GM23338 (cell line): ENCODE results near the gene PLXNB2. TPM values are rescaled to one million over a fixed set of nuclear protein-coding genes. Genes with fewer than 3 reads are reported as not detected.

ENCODE experiments used
- ATAC-seq: fragments of 200-7000 bp; cut with Tn5 transposase; 3 replicates; pipeline ENCODE4 v1.9.1; 2020
- DNase-seq: peaks from one replicate; pipeline ENCODE4 v3.0.0-alpha.2; 2015; ENCODE audit warnings: low spot score
- H2AFZ ChIP-seq: fragments of 200-600 bp; sonication (generic); 2 replicates; pipeline ENCODE4 v1.8.0; 2016; ENCODE audit warnings: antibody characterized with exemption, mild to moderate bottlenecking, moderate library complexity
- H3F3A ChIP-seq: fragments of 200-600 bp; sonication (generic); replicated peaks from 2 replicates; pipeline ENCODE4 v1.8.0; 2017; ENCODE audit warnings: antibody characterized with exemption, mixed run types, low read depth
- H3K27ac ChIP-seq: fragments of 200-600 bp; sonication (generic); 2 replicates; pipeline ENCODE4 v1.6.1; 2016; ENCODE audit warnings: low read depth
- H3K27me3 ChIP-seq: fragments of 200-600 bp; sonication (generic); 2 replicates; pipeline ENCODE4 v1.8.0; 2016; ENCODE audit warnings: mild to moderate bottlenecking, mixed run types, moderate library complexity; ENCODE audit not compliant: insufficient read depth
- H3K36me3 ChIP-seq: fragments of 200-600 bp; sonication (generic); 2 replicates; pipeline ENCODE4 v1.8.0; 2016; ENCODE audit warnings: mild to moderate bottlenecking; ENCODE audit not compliant: insufficient read depth
- H3K4me1 ChIP-seq: fragments of 200-600 bp; sonication (generic); 2 replicates; pipeline ENCODE4 v1.8.0; 2016; ENCODE audit warnings: mild to moderate bottlenecking, moderate library complexity; ENCODE audit not compliant: insufficient read depth
- H3K4me2 ChIP-seq: fragments of 200-600 bp; sonication (generic); 2 replicates; pipeline ENCODE4 v1.7.1; 2017; ENCODE audit warnings: mixed run types
- H3K4me3 ChIP-seq: fragments of 200-600 bp; sonication (generic); 2 replicates; pipeline ENCODE4 v1.6.1; 2016; ENCODE audit warnings: mixed run types
- H3K79me2 ChIP-seq: fragments of 200-600 bp; sonication (generic); replicated peaks from 2 replicates; pipeline ENCODE4 v1.8.0; 2017; ENCODE audit warnings: mild to moderate bottlenecking; ENCODE audit not compliant: insufficient read depth
- H3K9me2 ChIP-seq: fragments of 200-600 bp; sonication (generic); 2 replicates; pipeline ENCODE4 v1.8.0; 2017; ENCODE audit not compliant: insufficient read depth
- H4K20me1 ChIP-seq: fragments of 200-600 bp; sonication (generic); replicated peaks from 2 replicates; pipeline ENCODE4 v1.8.0; 2017; ENCODE audit warnings: mild to moderate bottlenecking; ENCODE audit not compliant: insufficient read depth
- H3K27ac Mint-ChIP-seq: 2 replicates; pipeline ENCODE4 v1.8.0; 2020; ENCODE audit warnings: inconsistent platforms, mild to moderate bottlenecking, moderate library complexity, mixed read lengths
- H3K27me3 Mint-ChIP-seq: 3 replicates; pipeline ENCODE4 v1.8.0; 2022; ENCODE audit warnings: low read depth, mild to moderate bottlenecking, moderate library complexity, mixed read lengths, inconsistent platforms; ENCODE audit not compliant: insufficient read depth, poor library complexity
- H3K36me3 Mint-ChIP-seq: 3 replicates; pipeline ENCODE4 v1.8.0; 2021; ENCODE audit warnings: low read depth, mild to moderate bottlenecking, inconsistent platforms, moderate library complexity, mixed read lengths
- H3K4me1 Mint-ChIP-seq: 3 replicates; pipeline ENCODE4 v1.8.0; 2020; ENCODE audit warnings: mild to moderate bottlenecking, inconsistent platforms, mixed read lengths
- H3K4me3 Mint-ChIP-seq: 3 replicates; pipeline ENCODE4 v1.8.0; 2021; ENCODE audit warnings: moderate library complexity, mild to moderate bottlenecking, inconsistent platforms, mixed read lengths
- H3K9me3 Mint-ChIP-seq: 3 replicates; pipeline ENCODE4 v1.8.0; 2020; ENCODE audit warnings: moderate library complexity, mild to moderate bottlenecking, inconsistent platforms, mixed read lengths
- CREB1 ChIP-seq: fragments of 250-450 bp; sonication (Bioruptor Pico); IDR thresholded peaks from 2 replicates; pipeline ENCODE4 v1.5.0; 2020; ENCODE audit warnings: low read depth, mild to moderate bottlenecking, moderate library complexity
- CTCF ChIP-seq, 2 experiments: fragments of 200-600 bp in 1 of 2; sonication (generic) in 1 of 2; conservative IDR thresholded peaks; 2 replicates each; pipeline versions ENCODE4 v1.5.1 to v1.6.1; 2016 to 2017; ENCODE audit warnings: antibody characterized with exemption in 2 of 2, low read depth in 2 of 2, mild to moderate bottlenecking in 2 of 2, moderate library complexity in 1 of 2
- ETS1 ChIP-seq: IDR thresholded peaks from 2 replicates; pipeline ENCODE4 v1.6.1; 2016; ENCODE audit warnings: antibody characterized with exemption
- EZH2 ChIP-seq: fragments of 200-600 bp; sonication (generic); IDR thresholded peaks from one replicate; pipeline ENCODE4 v1.8.0; 2017; ENCODE audit warnings: antibody characterized with exemption, mild to moderate bottlenecking, low read depth; ENCODE audit not compliant: unreplicated experiment
- EZH2phosphoT487 ChIP-seq: fragments of 200-600 bp; sonication (generic); IDR thresholded peaks from one replicate; pipeline ENCODE4 v1.8.1; 2018; ENCODE audit warnings: antibody characterized with exemption; ENCODE audit not compliant: unreplicated experiment
- NANOG ChIP-seq: IDR thresholded peaks from 2 replicates; pipeline ENCODE4 v1.6.1; 2016; ENCODE audit warnings: antibody characterized with exemption, borderline replicate concordance
- POLR2AphosphoS5 ChIP-seq: IDR thresholded peaks from 2 replicates; pipeline ENCODE4 v1.6.1; 2016; ENCODE audit warnings: antibody characterized with exemption, low read depth
- REST ChIP-seq: IDR thresholded peaks from one replicate; pipeline ENCODE4 v1.6.1; 2018; ENCODE audit warnings: antibody characterized with exemption; ENCODE audit not compliant: unreplicated experiment
- STAT1 ChIP-seq: IDR thresholded peaks from one replicate; pipeline ENCODE4 v1.6.1; 2016; ENCODE audit warnings: antibody characterized with exemption; ENCODE audit not compliant: unreplicated experiment
- ZNF331 ChIP-seq: fragments of 250-450 bp; sonication (Bioruptor Pico); IDR thresholded peaks from 2 replicates; pipeline ENCODE4 v1.5.0; 2020; ENCODE audit warnings: low read depth, mild to moderate bottlenecking, moderate library complexity
- polyA plus RNA-seq: library from polyadenylated mRNA; unstranded; fragments of >200 nt; fragmentation: Nextera tagmentation; extraction: Ambion mirVana; gene quantifications from 2 replicates; pipeline ENCODE4 v1.2.1, GENCODE V29; 2016
- total RNA-seq: library from RNA; depleted of rRNA; stranded (reverse); fragments of >200 nt; shearing (Covaris generic); gene quantifications from 2 replicates; pipeline ENCODE4 v1.2.3, GENCODE V29; 2014
- TF ChIP-seq, protein P1 (sequence below): fragments of 250-450 bp; sonication (Bioruptor Pico); IDR thresholded peaks from 2 replicates; pipeline ENCODE4 v1.5.0; 2020; ENCODE audit warnings: mild to moderate bottlenecking, moderate library complexity

The PLXNB2 gene
- total and polyA plus RNA-seq, 2 experiments from 2014 or later = 29.1 to 66.3 TPM

DNA sequence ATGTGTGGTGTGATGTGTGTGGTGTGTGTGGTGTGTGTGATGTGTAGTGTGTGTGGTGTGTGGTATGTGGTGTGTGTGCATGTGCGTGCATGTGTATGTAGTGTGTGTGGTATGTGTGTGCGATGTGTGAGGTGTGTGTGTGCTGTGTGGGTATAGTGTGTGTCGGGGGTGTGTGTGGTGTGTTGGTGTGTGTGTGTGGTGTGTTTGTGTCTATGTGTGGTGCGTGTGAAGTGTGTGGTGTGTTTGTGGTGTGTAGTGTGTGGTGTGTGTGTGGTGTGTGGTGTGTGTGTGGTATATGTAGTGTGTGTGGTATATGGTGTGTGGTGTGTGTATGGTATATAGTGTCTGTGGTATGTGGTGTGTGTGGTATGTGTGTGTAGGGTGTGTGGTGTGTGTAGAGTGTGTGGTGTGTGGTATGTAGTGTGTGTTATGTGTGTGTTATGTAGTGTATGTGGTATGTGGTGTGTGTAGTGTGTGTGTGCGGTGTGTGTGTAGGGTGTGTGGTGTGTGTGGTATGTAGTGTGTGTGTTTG is 30.7 kb upstream of the PLXNB2 start (continued):
- TF ChIP-seq REST (no peak), STAT1 (no peak), CTCF (conservative IDR thresholded peaks at IDR 0.05; ENCODE audit: low read depth in 2 of 2) (no peak), ETS1 (no peak), EZH2 (no peak)

- Mint-ChIP-seq H3K9me3 (no peaks in the 10 kb centered on the region; the same call in 2 of the 3 replicates), H3K36me3 (no peaks in the 10 kb centered on the region), H3K4me3 (no peak overlapping the region), H3K4me1 (peaks cover 2% of the 10 kb centered on the region; the same call in 1 of the 3 replicates), H3K27ac (no peak overlapping the region), H3K27me3 (peaks cover 10% of the 10 kb centered on the region)
- Histone ChIP-seq H3K79me2 (no peaks in the 10 kb centered on the region), H3K27ac (no peak overlapping the region), H3K9me2 (no peaks in the 10 kb centered on the region), H2AFZ (no peak overlapping the region), H3K27me3 (no peaks in the 10 kb centered on the region), H3K4me2 (no peak overlapping the region), H4K20me1 (no peaks in the 10 kb centered on the region), H3F3A (peaks cover 27% of the 10 kb centered on the region), H3K4me1 (no peaks in the 10 kb centered on the region), H3K36me3 (no peaks in the 10 kb centered on the region), H3K4me3 (no peak overlapping the region)
- DNase-seq = no peak
- no peak for ATAC-seq
- TF ChIP-seq NANOG (no peak), STAT1 (no peak), ZNF331 (CRISPR knock-in tag) (no peak), CREB1 (CRISPR knock-in tag) (no peak), POLR2AphosphoS5 (no peak), EZH2phosphoT487 (no peak)
- TF ChIP-seq, protein P1, sequence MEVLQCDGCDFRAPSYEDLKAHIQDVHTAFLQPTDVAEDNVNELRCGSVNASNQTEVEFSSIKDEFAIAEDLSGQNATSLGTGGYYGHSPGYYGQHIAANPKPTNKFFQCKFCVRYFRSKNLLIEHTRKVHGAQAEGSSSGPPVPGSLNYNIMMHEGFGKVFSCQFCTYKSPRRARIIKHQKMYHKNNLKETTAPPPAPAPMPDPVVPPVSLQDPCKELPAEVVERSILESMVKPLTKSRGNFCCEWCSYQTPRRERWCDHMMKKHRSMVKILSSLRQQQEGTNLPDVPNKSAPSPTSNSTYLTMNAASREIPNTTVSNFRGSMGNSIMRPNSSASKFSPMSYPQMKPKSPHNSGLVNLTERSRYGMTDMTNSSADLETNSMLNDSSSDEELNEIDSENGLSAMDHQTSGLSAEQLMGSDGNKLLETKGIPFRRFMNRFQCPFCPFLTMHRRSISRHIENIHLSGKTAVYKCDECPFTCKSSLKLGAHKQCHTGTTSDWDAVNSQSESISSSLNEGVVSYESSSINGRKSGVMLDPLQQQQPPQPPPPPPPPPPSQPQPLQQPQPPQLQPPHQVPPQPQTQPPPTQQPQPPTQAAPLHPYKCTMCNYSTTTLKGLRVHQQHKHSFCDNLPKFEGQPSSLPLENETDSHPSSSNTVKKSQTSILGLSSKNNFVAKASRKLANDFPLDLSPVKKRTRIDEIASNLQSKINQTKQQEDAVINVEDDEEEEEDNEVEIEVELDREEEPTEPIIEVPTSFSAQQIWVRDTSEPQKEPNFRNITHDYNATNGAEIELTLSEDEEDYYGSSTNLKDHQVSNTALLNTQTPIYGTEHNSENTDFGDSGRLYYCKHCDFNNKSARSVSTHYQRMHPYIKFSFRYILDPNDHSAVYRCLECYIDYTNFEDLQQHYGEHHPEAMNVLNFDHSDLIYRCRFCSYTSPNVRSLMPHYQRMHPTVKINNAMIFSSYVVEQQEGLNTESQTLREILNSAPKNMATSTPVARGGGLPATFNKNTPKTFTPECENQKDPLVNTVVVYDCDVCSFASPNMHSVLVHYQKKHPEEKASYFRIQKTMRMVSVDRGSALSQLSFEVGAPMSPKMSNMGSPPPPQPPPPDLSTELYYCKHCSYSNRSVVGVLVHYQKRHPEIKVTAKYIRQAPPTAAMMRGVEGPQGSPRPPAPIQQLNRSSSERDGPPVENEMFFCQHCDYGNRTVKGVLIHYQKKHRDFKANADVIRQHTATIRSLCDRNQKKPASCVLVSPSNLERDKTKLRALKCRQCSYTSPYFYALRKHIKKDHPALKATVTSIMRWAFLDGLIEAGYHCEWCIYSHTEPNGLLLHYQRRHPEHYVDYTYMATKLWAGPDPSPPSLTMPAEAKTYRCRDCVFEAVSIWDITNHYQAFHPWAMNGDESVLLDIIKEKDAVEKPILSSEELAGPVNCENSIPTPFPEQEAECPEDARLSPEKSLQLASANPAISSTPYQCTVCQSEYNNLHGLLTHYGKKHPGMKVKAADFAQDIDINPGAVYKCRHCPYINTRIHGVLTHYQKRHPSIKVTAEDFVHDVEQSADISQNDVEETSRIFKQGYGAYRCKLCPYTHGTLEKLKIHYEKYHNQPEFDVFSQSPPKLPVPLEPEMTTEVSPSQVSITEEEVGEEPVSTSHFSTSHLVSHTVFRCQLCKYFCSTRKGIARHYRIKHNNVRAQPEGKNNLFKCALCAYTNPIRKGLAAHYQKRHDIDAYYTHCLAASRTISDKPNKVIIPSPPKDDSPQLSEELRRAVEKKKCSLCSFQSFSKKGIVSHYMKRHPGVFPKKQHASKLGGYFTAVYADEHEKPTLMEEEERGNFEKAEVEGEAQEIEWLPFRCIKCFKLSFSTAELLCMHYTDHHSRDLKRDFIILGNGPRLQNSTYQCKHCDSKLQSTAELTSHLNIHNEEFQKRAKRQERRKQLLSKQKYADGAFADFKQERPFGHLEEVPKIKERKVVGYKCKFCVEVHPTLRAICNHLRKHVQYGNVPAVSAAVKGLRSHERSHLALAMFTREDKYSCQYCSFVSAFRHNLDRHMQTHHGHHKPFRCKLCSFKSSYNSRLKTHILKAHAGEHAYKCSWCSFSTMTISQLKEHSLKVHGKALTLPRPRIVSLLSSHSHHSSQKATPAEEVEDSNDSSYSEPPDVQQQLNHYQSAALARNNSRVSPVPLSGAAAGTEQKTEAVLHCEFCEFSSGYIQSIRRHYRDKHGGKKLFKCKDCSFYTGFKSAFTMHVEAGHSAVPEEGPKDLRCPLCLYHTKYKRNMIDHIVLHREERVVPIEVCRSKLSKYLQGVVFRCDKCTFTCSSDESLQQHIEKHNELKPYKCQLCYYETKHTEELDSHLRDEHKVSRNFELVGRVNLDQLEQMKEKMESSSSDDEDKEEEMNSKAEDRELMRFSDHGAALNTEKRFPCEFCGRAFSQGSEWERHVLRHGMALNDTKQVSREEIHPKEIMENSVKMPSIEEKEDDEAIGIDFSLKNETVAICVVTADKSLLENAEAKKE (CRISPR knock-in tag) = no peak
These were observed 30.0 kb upstream of the PLXNB2 start for GRCh38 chr22:50337262-50338041.
